SU-DHL-6 (cell line): ENCODE data around the gene KRT2.

Experiments
- H2AFZ ChIP-seq: fragments of 200-600 bp; sonication (generic); 2 replicates; pipeline ENCODE4 v1.6.1; 2014; ENCODE audit warnings: low read depth, mild to moderate bottlenecking, moderate library complexity, mixed read lengths, antibody characterized with exemption, low read length; ENCODE audit not compliant: severe bottlenecking
- H3F3A ChIP-seq: fragments of 200-600 bp; shearing (Covaris generic); 2 replicates; pipeline ENCODE4 v1.6.0; 2016; ENCODE audit warnings: antibody characterized with exemption, mild to moderate bottlenecking; ENCODE audit not compliant: insufficient read depth
- H3K27ac ChIP-seq: fragments of 200-600 bp; sonication (generic); 2 replicates; pipeline ENCODE4 v1.5.1; 2016; ENCODE audit warnings: low read depth, mild to moderate bottlenecking, low read length, moderate library complexity, mixed read lengths
- H3K27me3 ChIP-seq: fragments of 200-600 bp; sonication (generic), shearing (Covaris generic); 2 replicates; pipeline ENCODE4 v1.6.0; 2014; ENCODE audit warnings: mild to moderate bottlenecking, low read length
- H3K36me3 ChIP-seq: fragments of 200-600 bp; sonication (generic); 2 replicates; pipeline ENCODE4 v1.6.1; 2014; ENCODE audit warnings: mild to moderate bottlenecking, low read length, mixed read lengths
- H3K4me2 ChIP-seq: fragments of 300-600, 200-600 bp; shearing (Covaris generic), sonication (generic); 2 replicates; pipeline ENCODE4 v1.6.0; 2014; ENCODE audit warnings: low read length, low read depth, mild to moderate bottlenecking; ENCODE audit not compliant: poor library complexity, severe bottlenecking
- H3K4me3 ChIP-seq: fragments of 200-600 bp; sonication (generic); 2 replicates; pipeline ENCODE4 v1.5.1; 2014; ENCODE audit warnings: antibody characterized with exemption, low read length, mild to moderate bottlenecking, mixed read lengths; ENCODE audit not compliant: insufficient read depth, poor library complexity, severe bottlenecking
- H3K79me2 ChIP-seq: fragments of 200-600 bp; sonication (generic); 2 replicates; pipeline ENCODE4 v1.6.1; 2014; ENCODE audit warnings: mild to moderate bottlenecking, low read length, moderate library complexity; ENCODE audit not compliant: insufficient read depth
- H3K9ac ChIP-seq: fragments of 200-600 bp; sonication (generic); 2 replicates; pipeline ENCODE4 v1.7.0; 2014; ENCODE audit warnings: mild to moderate bottlenecking, low read length
- H3K9me2 ChIP-seq: fragments of 200-600 bp; sonication (generic); replicated peaks from 2 replicates; pipeline ENCODE4 v1.6.1; 2014; ENCODE audit warnings: low read length; ENCODE audit not compliant: insufficient read depth
- H3K9me3 ChIP-seq: fragments of 200-600 bp; sonication (generic); 2 replicates; pipeline ENCODE4 v1.6.1; 2014; ENCODE audit warnings: low read length, mixed read lengths; ENCODE audit not compliant: insufficient read depth
- H4K20me1 ChIP-seq: fragments of 200-600 bp; sonication (generic); 2 replicates; pipeline ENCODE4 v1.6.1; 2014; ENCODE audit warnings: low read depth, mild to moderate bottlenecking, antibody characterized with exemption, low read length, moderate library complexity, mixed read lengths
- EZH2phosphoT487 ChIP-seq: fragments of 200-600 bp; sonication (generic), shearing (Covaris generic); conservative IDR thresholded peaks from 2 replicates; pipeline ENCODE4 v1.6.1; 2018; ENCODE audit warnings: mild to moderate bottlenecking, antibody characterized with exemption, low read length, moderate library complexity, mixed read lengths
- TF ChIP-seq, protein P1 (sequence below): fragments of 200-600 bp; sonication (generic); IDR thresholded peaks from one replicate; pipeline ENCODE4 v1.5.1; 2017; ENCODE audit warnings: antibody characterized with exemption, mild to moderate bottlenecking, low read length, moderate library complexity; ENCODE audit not compliant: insufficient read depth, poor library complexity, severe bottlenecking

Gene KRT2

DNA sequence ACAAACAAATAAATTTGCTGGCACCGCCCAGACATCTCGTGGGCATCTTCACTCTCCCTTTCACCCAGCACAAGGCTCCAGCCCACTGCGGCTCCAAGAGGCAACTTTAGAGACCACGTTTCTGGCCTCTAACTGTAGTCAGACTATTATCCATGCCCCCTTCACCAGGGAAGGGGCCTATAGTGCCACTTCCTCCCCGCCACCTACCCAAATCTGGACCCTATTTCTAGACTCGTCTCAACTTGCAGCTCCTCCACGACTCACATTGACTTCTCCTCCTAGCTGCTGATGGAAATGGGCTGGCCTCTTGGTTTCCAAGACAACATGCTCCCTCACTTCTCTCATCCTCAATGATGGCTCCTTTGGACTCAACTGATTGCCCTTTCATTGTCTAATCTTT is 15.9 kb upstream of the KRT2 start:
- TF ChIP-seq, protein P1, sequence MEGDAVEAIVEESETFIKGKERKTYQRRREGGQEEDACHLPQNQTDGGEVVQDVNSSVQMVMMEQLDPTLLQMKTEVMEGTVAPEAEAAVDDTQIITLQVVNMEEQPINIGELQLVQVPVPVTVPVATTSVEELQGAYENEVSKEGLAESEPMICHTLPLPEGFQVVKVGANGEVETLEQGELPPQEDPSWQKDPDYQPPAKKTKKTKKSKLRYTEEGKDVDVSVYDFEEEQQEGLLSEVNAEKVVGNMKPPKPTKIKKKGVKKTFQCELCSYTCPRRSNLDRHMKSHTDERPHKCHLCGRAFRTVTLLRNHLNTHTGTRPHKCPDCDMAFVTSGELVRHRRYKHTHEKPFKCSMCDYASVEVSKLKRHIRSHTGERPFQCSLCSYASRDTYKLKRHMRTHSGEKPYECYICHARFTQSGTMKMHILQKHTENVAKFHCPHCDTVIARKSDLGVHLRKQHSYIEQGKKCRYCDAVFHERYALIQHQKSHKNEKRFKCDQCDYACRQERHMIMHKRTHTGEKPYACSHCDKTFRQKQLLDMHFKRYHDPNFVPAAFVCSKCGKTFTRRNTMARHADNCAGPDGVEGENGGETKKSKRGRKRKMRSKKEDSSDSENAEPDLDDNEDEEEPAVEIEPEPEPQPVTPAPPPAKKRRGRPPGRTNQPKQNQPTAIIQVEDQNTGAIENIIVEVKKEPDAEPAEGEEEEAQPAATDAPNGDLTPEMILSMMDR = no peak
- no peak for TF ChIP-seq EZH2phosphoT487
- no peaks in the 10 kb centered on the region for H3F3A ChIP-seq
- no peak overlapping the region for H3K4me3 ChIP-seq
- no peak overlapping the region for H2AFZ ChIP-seq
- no peaks in the 10 kb centered on the region for H3K27me3 ChIP-seq
- H3K27ac ChIP-seq = no peak overlapping the region
- H3K9ac ChIP-seq = no peak overlapping the region
- no peak overlapping the region for H3K4me2 ChIP-seq
- no peaks in the 10 kb centered on the region for H3K9me3 ChIP-seq
- H3K9me2 ChIP-seq = no peaks in the 10 kb centered on the region
- no peaks in the 10 kb centered on the region for H3K36me3 ChIP-seq
- no peaks in the 10 kb centered on the region for H4K20me1 ChIP-seq
- no peaks in the 10 kb centered on the region for H3K79me2 ChIP-seq

DNA sequence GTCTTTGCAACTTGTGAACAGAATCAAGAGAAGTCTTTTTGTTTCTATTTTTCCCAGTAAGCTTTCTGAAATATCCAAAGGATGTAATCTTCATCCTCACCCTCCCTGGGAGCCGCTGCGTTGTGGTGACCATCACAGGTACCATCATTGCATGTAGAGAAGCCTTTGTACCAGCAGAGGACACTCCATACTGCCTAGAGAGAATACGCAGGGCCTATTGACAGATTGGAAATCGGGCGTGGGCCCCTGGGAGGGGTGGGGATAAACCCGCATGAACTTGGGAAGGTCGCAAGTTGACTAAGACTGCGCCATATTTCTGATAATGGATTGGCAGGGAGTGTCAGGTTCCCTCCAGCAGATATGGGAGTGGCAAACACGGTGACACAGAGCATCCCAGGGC is 15.5 kb upstream of the KRT2 start:
- TF ChIP-seq EZH2phosphoT487 = no peak
- TF ChIP-seq, protein P1 = no peak
- H3K36me3 ChIP-seq = no peaks in the 10 kb centered on the region
- H3K9me2 ChIP-seq = no peaks in the 10 kb centered on the region
- no peak overlapping the region for H3K9ac ChIP-seq
- no peaks in the 10 kb centered on the region for H3F3A ChIP-seq
- H3K4me2 ChIP-seq = no peak overlapping the region
- H4K20me1 ChIP-seq = no peaks in the 10 kb centered on the region
- H3K27me3 ChIP-seq = no peaks in the 10 kb centered on the region
- H3K9me3 ChIP-seq = no peaks in the 10 kb centered on the region
- H3K79me2 ChIP-seq = no peaks in the 10 kb centered on the region
- no peak overlapping the region for H3K27ac ChIP-seq
- no peak overlapping the region for H2AFZ ChIP-seq
- H3K4me3 ChIP-seq = no peak overlapping the region

DNA sequence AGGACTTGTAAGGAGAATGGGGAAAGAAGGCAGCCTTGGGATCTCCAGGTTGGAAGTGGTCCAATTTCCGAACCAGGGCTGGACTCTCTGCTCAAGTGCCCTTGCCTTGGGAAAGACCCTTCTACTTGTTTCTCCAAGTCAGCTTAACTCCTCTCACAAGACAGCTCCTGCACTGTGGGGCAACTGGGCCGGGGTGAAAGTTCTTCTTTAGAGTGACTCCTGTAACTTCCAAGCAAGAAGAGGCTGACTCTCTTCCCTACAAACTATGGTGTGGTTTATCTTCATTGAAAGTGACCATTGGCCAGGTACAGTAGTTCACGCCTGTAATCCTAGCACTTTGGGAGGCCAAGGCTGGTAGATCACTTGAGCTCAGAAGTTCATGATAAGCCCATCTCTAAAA is 14.5 kb upstream of the KRT2 start:
- TF ChIP-seq EZH2phosphoT487 = no peak
- TF ChIP-seq, protein P1 = no peak
- Histone ChIP-seq H3F3A (no peaks in the 10 kb centered on the region), H3K27ac (no peak overlapping the region), H3K9ac (no peak overlapping the region), H3K36me3 (no peaks in the 10 kb centered on the region), H2AFZ (no peak overlapping the region), H3K4me2 (no peak overlapping the region), H3K9me3 (no peaks in the 10 kb centered on the region), H4K20me1 (no peaks in the 10 kb centered on the region), H3K79me2 (no peaks in the 10 kb centered on the region), H3K4me3 (no peak overlapping the region), H3K9me2 (no peaks in the 10 kb centered on the region), H3K27me3 (no peaks in the 10 kb centered on the region)
